ENCODE data around the gene FBXO8.

FBXO8 gene

GRCh38 chr4:174307694-174308093 lies 24.2 kb upstream of the FBXO8 start (continued):
- TF ChIP-seq ZNF704 (tag by site-specific recombination; IDR thresholded peaks at IDR 0.05): no peak
- TF ChIP-seq ZNF10 (tag by site-specific recombination; IDR thresholded peaks at IDR 0.05): no peak
- no peak for TF ChIP-seq FEZF1 (tag by site-specific recombination; IDR thresholded peaks at IDR 0.05)
- no peak for TF ChIP-seq TSHZ1 (tag by site-specific recombination; IDR thresholded peaks at IDR 0.05; ENCODE audit: borderline replicate concordance)
- TF ChIP-seq CTCF (tag by site-specific recombination; IDR thresholded peaks at IDR 0.05): no peak
- TF ChIP-seq ZNF114 (tag by site-specific recombination; IDR thresholded peaks at IDR 0.05): no peak
- no peak for TF ChIP-seq ZNF544 (tag by site-specific recombination; IDR thresholded peaks at IDR 0.05)

- peaks cover 4 to 33% of the 10 kb centered on the region in 2 experiments; a peak in 2 of 3 replicates for H3K36me3 ChIP-seq (ENCODE audit: control insufficient read depth in 2 of 2, insufficient read depth in 1 of 2, low read length in 2 of 2)
- H3K4me1 ChIP-seq (ENCODE audit: control insufficient read depth, insufficient read depth, low read length): no peaks in the 10 kb centered on the region
- no peak overlapping the region for H3K4me3 ChIP-seq (ENCODE audit: low read depth, low read length)
- POLR2A ChIA-PET: no interaction called here
- CTCF ChIA-PET: no interaction called here
- no peak overlapping the region for H3K27ac ChIP-seq (ENCODE audit: extremely low read depth, low read depth, low read length)
- H3K9me3 ChIP-seq (ENCODE audit: control insufficient read depth, insufficient read depth, low read depth, low read length): no peaks in the 10 kb centered on the region
- TF ChIP-seq ZNF548 (tag by site-specific recombination; IDR thresholded peaks at IDR 0.05) (no peak), ZBTB49 (tag by site-specific recombination; IDR thresholded peaks at IDR 0.05; ENCODE audit: low read depth) (no peak), ZNF692 (tag by site-specific recombination; IDR thresholded peaks at IDR 0.05) (no peak)
Observed at GRCh38 chr4:174305961-174306360, 22.5 kb upstream of the FBXO8 start.

GRCh38 chr4:174304664-174305063 lies 21.2 kb upstream of the FBXO8 start:
- no peak overlapping the region for H3K27ac ChIP-seq (ENCODE audit: extremely low read depth, low read depth, low read length)
- ChIA-PET CTCF (no interaction called here), POLR2A (no interaction called here)
- H3K36me3 ChIP-seq (ENCODE audit: control insufficient read depth in 2 of 2, insufficient read depth in 1 of 2, low read length in 2 of 2): peaks cover 4 to 45% of the 10 kb centered on the region in 2 experiments; a peak in 2 of 3 replicates
- no peaks in the 10 kb centered on the region for H3K9me3 ChIP-seq (ENCODE audit: control insufficient read depth, insufficient read depth, low read depth, low read length)
- TF ChIP-seq ZNF121 (tag by site-specific recombination; IDR thresholded peaks at IDR 0.05) (no peak), ZNF580 (tag by site-specific recombination; IDR thresholded peaks at IDR 0.05) (no peak), MZF1 (tag by site-specific recombination; IDR thresholded peaks at IDR 0.05; ENCODE audit: borderline replicate concordance) (no peak), ZNF16 (tag by site-specific recombination; IDR thresholded peaks at IDR 0.05; ENCODE audit: low read depth) (no peak), ZNF37A (tag by site-specific recombination; IDR thresholded peaks at IDR 0.05) (no peak)
- H3K4me1 ChIP-seq (ENCODE audit: control insufficient read depth, insufficient read depth, low read length): no peaks in the 10 kb centered on the region
- no peak overlapping the region for H3K4me3 ChIP-seq (ENCODE audit: low read depth, low read length)

Measured in HEK293 (cell line).